A673 (cell line): ENCODE results near the gene SURF1. TPM values are rescaled to one million over a fixed set of nuclear protein-coding genes. Genes with fewer than 3 reads are reported as not detected.

ENCODE experiments used
- BruUV-seq: library from RNA; stranded (reverse); fragments of 400-500 nt; replicated peaks from 2 replicates; lab custom pipeline; 2021; lab: Mats Ljungman, UMichigan
- CTCF ChIA-PET: fragments of 300-600 bp; sonication (Branson Sonifier 250); formaldehyde crosslinking; loops from one replicate; lab custom pipeline; 2022; ENCODE audit warnings: antibody characterized with exemption; lab: Charles Lee
- POLR2A ChIA-PET: fragments of 300-600 bp; sonication (Branson Sonifier 250); formaldehyde crosslinking; loops from one replicate; lab custom pipeline; 2022; ENCODE audit warnings: antibody characterized with exemption; ENCODE audit not compliant: low non-redundant PET; lab: Charles Lee
- DNase-seq: peaks from one replicate; pipeline ENCODE4 v3.0.0-alpha.2; 2015; ENCODE audit warnings: low spot score
- H3K27ac ChIP-seq: fragments of 200-600 bp; sonication (generic); 2 replicates; pipeline ENCODE4 v1.5.1; 2016; ENCODE audit warnings: mixed run types, low read depth, mild to moderate bottlenecking, mixed read lengths, antibody characterized with exemption, low read length; ENCODE audit not compliant: poor library complexity, severe bottlenecking
- H3K27me3 ChIP-seq: fragments of 200-600 bp; sonication (generic); replicated peaks from 2 replicates; pipeline ENCODE4 v1.6.1; 2017; ENCODE audit warnings: mixed run types, low read depth, mild to moderate bottlenecking, mixed read lengths, antibody characterized with exemption, low read length; ENCODE audit not compliant: insufficient read depth, poor library complexity
- H3K36me3 ChIP-seq: fragments of 200-600 bp; sonication (generic); 2 replicates; pipeline ENCODE4 v1.6.1; 2016; ENCODE audit warnings: mixed run types, mild to moderate bottlenecking, mixed read lengths, antibody characterized with exemption, low read length; ENCODE audit not compliant: insufficient read depth, poor library complexity, severe bottlenecking
- H3K4me1 ChIP-seq: fragments of 200-600 bp; sonication (generic); 2 replicates; pipeline ENCODE4 v1.6.1; 2017; ENCODE audit warnings: mixed run types, mild to moderate bottlenecking, mixed read lengths, antibody characterized with exemption, low read length; ENCODE audit not compliant: insufficient read depth, poor library complexity, severe bottlenecking
- H3K4me3 ChIP-seq: fragments of 200-600 bp; sonication (generic); 2 replicates; pipeline ENCODE4 v1.5.1; 2016; ENCODE audit warnings: low read depth, mixed run types, mild to moderate bottlenecking, mixed read lengths, low read length; ENCODE audit not compliant: poor library complexity, severe bottlenecking
- H3K9me3 ChIP-seq: fragments of 200-600 bp; sonication (generic); 2 replicates; pipeline ENCODE4 v1.6.1; 2016; ENCODE audit warnings: mixed run types, low read depth, mild to moderate bottlenecking, mixed read lengths, antibody characterized with exemption, low read length; ENCODE audit not compliant: poor library complexity, severe bottlenecking
- EZH2 ChIP-seq: fragments of 200-600 bp; sonication (generic); IDR thresholded peaks from 2 replicates; pipeline ENCODE4 v1.6.1; 2017; ENCODE audit warnings: borderline replicate concordance, low read depth, mild to moderate bottlenecking, mixed read lengths, antibody characterized with exemption, low read length; ENCODE audit not compliant: poor library complexity, severe bottlenecking
- intact Hi-C: fragments of 100-400 bp; cut with micrococcal nuclease; formaldehyde crosslinking; loops from one replicate; pipeline ENCODE4 v1.10.0; 2022; ENCODE audit not compliant: unreplicated experiment
- total RNA-seq: library from RNA; stranded (reverse); gene quantifications from 2 replicates; pipeline ENCODE4 v1.2.3, GENCODE V29; 2021
- TF ChIP-seq, protein P1 (sequence below): fragments of 300-800, 200-600 bp; sonication (generic); conservative IDR thresholded peaks from 2 replicates; pipeline ENCODE4 v1.5.1; 2017; ENCODE audit warnings: low read depth, mild to moderate bottlenecking, antibody characterized with exemption, low read length, moderate library complexity, mixed read lengths

The SURF1 gene
- total RNA-seq, 1 experiment from 2014 or later = 41.6 TPM

DNA sequence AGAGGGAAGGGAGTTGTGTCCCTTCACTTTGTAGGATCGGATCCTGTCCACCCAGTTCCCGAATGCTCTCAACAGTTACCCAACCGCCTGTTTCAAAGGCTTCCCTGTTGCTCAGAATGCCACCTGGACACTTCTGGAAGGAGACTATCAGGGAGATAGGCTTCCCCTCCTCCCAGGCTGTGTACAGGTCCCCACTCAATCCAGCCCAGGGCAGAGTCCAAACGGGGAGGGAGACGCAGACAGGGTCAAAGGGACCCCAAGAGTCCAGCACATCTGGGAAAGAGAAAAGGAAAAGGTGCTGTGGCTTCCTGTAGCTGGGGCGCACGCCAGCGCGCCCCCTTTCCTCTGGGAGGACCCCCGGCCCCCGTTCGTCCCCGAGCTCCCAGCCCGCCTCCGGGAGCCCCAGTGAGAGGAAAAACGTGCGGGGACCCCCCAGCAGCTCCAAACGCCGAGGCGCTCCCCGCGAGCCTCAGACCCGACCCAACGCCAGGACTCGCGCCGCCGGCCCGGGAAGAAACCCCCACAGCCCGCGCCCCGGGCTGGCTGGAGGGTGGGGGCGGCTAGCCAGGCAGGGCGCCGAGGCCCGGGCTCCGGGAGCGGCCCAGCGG, 18.9 kb upstream of the SURF1 start:
- no TSS peak for BruUV-seq
- intact Hi-C loops = no loop called here

DNA sequence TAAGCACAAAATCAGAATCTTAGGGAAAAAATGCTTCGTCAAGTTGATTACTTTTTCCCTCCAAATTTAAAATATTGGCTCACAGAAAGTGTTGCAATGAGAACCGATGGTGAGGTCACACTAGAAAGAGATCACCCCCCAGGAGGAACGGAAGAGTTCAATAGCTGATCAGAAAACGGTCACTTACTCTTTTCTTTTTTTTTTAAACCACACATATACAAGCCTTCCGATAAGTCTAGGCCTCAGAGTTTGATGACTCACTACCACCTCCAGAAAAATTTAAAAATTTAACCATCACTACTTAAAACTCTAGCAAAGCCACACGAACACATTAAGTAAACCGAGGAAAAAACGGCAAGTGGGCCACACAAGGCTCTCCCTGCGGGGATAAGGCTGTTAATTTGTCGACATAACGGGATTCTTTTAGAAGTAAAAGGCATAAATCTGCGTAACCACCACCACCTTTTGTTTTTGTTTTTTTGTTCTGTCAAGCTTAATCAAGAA, 18.4 kb upstream of the SURF1 start:
- H3K27ac ChIP-seq = peak overlapping the region; percentile 98
- peaks cover 21% of the 10 kb centered on the region for H3K4me1 ChIP-seq
- H3K9me3 ChIP-seq = no peaks in the 10 kb centered on the region
- ChIA-PET CTCF (no interaction called here), POLR2A (no interaction called here)
- DNase-seq = no peak
- peak overlapping the region; percentile 97 for H3K4me3 ChIP-seq
- no peaks in the 10 kb centered on the region for H3K27me3 ChIP-seq
- intact Hi-C loops = no loop called here
- BruUV-seq = TSS peak; percentile 71
- H3K36me3 ChIP-seq = peaks cover 36% of the 10 kb centered on the region
- TF ChIP-seq, protein P1, sequence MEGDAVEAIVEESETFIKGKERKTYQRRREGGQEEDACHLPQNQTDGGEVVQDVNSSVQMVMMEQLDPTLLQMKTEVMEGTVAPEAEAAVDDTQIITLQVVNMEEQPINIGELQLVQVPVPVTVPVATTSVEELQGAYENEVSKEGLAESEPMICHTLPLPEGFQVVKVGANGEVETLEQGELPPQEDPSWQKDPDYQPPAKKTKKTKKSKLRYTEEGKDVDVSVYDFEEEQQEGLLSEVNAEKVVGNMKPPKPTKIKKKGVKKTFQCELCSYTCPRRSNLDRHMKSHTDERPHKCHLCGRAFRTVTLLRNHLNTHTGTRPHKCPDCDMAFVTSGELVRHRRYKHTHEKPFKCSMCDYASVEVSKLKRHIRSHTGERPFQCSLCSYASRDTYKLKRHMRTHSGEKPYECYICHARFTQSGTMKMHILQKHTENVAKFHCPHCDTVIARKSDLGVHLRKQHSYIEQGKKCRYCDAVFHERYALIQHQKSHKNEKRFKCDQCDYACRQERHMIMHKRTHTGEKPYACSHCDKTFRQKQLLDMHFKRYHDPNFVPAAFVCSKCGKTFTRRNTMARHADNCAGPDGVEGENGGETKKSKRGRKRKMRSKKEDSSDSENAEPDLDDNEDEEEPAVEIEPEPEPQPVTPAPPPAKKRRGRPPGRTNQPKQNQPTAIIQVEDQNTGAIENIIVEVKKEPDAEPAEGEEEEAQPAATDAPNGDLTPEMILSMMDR = no peak
- no peak for TF ChIP-seq EZH2

More for the DNA sequence above, 18.9 kb upstream of the SURF1 start:
- peaks cover 31% of the 10 kb centered on the region for H3K36me3 ChIP-seq
- H3K4me3 ChIP-seq = peak overlapping the region; percentile 97
- no peaks in the 10 kb centered on the region for H3K9me3 ChIP-seq
- H3K4me1 ChIP-seq = peaks cover 21% of the 10 kb centered on the region
- POLR2A ChIA-PET = interaction anchor here (0.7 kb wide), 1 partner anchor 27 kb away, joined by 3 read pairs; the partner anchor contains the start of genes MED22 and RPL7A
- H3K27ac ChIP-seq = peak overlapping the region; percentile 98
- TF ChIP-seq EZH2 = no peak
- TF ChIP-seq, protein P1 = peak; percentile 44
- peak; percentile 54 for DNase-seq
- H3K27me3 ChIP-seq = no peaks in the 10 kb centered on the region
- CTCF ChIA-PET = no interaction called here

DNA sequence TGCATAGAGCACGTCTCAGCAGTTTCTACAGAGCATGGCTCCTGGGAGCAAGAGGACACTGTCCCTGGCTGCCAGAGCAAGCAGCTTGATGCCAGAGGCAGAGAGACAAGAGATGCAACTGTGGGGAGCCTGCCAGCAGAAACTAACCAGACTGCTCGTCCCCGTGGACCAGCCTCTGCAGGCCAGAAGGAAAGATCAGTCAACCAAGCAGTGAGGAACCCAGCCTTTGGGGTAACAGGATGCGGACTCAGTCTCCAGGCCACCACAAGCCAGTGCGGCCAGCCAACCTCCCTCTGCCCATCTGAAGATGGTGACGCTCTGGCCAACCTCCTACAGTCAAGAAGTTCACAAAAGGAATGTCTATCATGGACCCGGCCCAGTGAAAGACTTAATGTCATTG, 15.9 kb upstream of the SURF1 start:
- Histone ChIP-seq H3K27ac (peak overlapping the region; percentile 18), H3K4me3 (no peak overlapping the region), H3K27me3 (no peaks in the 10 kb centered on the region), H3K4me1 (peaks cover 9% of the 10 kb centered on the region), H3K9me3 (no peaks in the 10 kb centered on the region), H3K36me3 (peaks cover 40% of the 10 kb centered on the region)
- ChIA-PET POLR2A (no interaction called here), CTCF (no interaction called here)
- no TSS peak for BruUV-seq
- intact Hi-C loops = no loop called here
- no peak for DNase-seq
- no peak for TF ChIP-seq EZH2
- TF ChIP-seq, protein P1 = no peak
